Fibroblast of mammary gland (primary cell): ENCODE results near the gene LPXN.

Experiments
- DNase-seq: peaks from one replicate; pipeline ENCODE4 v3.0.0-alpha.2; 2010; ENCODE audit warnings: low read depth
- H3K4me3 ChIP-seq: 2 replicates; pipeline ENCODE4 v1.5.1; 2011; ENCODE audit warnings: low read depth, mild to moderate bottlenecking, low read length, moderate library complexity; ENCODE audit not compliant: control insufficient read depth
- CTCF ChIP-seq: conservative IDR thresholded peaks from 2 replicates; pipeline ENCODE4 v1.5.1; 2011; ENCODE audit warnings: low read depth, low read length, inconsistent platforms; ENCODE audit not compliant: control insufficient read depth, insufficient read depth

The LPXN gene

DNA sequence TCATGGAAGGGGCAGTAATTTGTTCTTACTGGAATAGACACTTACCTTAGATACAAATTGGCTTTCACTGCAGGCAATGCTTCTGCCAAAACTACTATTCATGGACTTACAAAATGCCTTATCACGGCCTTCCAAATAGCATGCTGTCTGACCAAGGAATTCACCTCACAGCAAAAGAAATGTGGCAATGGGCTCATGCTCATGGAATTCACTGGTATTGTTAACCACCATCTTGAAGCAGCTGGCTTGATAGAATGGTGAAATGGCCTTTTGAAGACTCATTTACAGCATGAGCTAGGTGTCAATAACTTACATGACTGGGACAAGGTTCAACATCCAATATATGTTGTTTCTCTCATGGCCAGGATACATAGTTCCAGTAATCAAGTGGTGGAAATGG, 89.7 kb downstream of the LPXN start:
- TF ChIP-seq CTCF = no peak
- H3K4me3 ChIP-seq = no peak overlapping the region

More for the DNA sequence above, 89.7 kb downstream of the LPXN start:
- no peak for DNase-seq
